HEK293 (cell line): ENCODE results near the gene NRP1.

Experiments used
- CTCF ChIA-PET: fragments of 350-600 bp; formaldehyde crosslinking; extraction: SDS; loops from one replicate; lab custom pipeline; 2021; ENCODE audit warnings: antibody characterized with exemption; lab: Yijun Ruan, JAX
- POLR2A ChIA-PET: fragments of 300-600 bp; formaldehyde crosslinking; extraction: SDS; loops from one replicate; lab custom pipeline; 2020; ENCODE audit warnings: antibody characterized with exemption, inconsistent platforms; lab: Yijun Ruan, JAX
- H3K27ac ChIP-seq: fragments of 200-500 bp; sonication (Bioruptor generic); 2 replicates; pipeline ENCODE4 v1.5.1; 2014; ENCODE audit warnings: low read depth, low read length, control low read depth, inconsistent platforms; ENCODE audit errors: extremely low read depth
- H3K36me3 ChIP-seq, 2 experiments: fragments of 200-500 bp in 1 of 2; sonication (Bioruptor generic) in 1 of 2; 1 replicate in 1 of 2; 2 replicates in 1 of 2; pipeline ENCODE4 v1.5.1; 2014 to 2017; ENCODE audit warnings: inconsistent platforms in 2 of 2, low read length in 2 of 2; ENCODE audit not compliant: control insufficient read depth in 2 of 2, insufficient read depth in 1 of 2
- H3K4me1 ChIP-seq: fragments of 200-500 bp; sonication (Bioruptor generic); 2 replicates; pipeline ENCODE4 v1.5.1; 2014; ENCODE audit warnings: mild to moderate bottlenecking, low read length, inconsistent platforms; ENCODE audit not compliant: control insufficient read depth, insufficient read depth
- H3K4me3 ChIP-seq: 2 replicates; pipeline ENCODE4 v1.5.1; 2011; ENCODE audit warnings: low read depth, mild to moderate bottlenecking, control low read depth, low read length, moderate library complexity
- H3K9me3 ChIP-seq: fragments of 200-500 bp; sonication (Bioruptor generic); 2 replicates; pipeline ENCODE4 v1.5.1; 2014; ENCODE audit warnings: low read depth, low read length, inconsistent platforms; ENCODE audit not compliant: control insufficient read depth, insufficient read depth
- EGR2 ChIP-seq: fragments of 450-650 bp; formaldehyde crosslinking; IDR thresholded peaks from 2 replicates; pipeline ENCODE4 v1.5.1; 2016; ENCODE audit warnings: low read depth, missing biosample characterization, missing genetic modification characterization
- GLIS2 ChIP-seq: fragments of 450-650 bp; formaldehyde crosslinking; IDR thresholded peaks from 2 replicates; pipeline ENCODE4 v1.5.1; 2016; ENCODE audit warnings: missing biosample characterization, missing genetic modification characterization
- SALL2 ChIP-seq: fragments of 450-650 bp; formaldehyde crosslinking; IDR thresholded peaks from 2 replicates; pipeline ENCODE4 v1.5.0; 2017; ENCODE audit warnings: missing biosample characterization, mild to moderate bottlenecking, missing genetic modification characterization, borderline replicate concordance
- ZBTB1 ChIP-seq: fragments of 450-650 bp; formaldehyde crosslinking; IDR thresholded peaks from 2 replicates; pipeline ENCODE4 v1.5.1; 2016; ENCODE audit warnings: missing biosample characterization, missing genetic modification characterization
- ZNF174 ChIP-seq: fragments of 450-650 bp; formaldehyde crosslinking; IDR thresholded peaks from 2 replicates; pipeline ENCODE4 v1.5.0; 2017; ENCODE audit warnings: missing biosample characterization, mild to moderate bottlenecking, missing genetic modification characterization
- ZNF248 ChIP-seq: fragments of 450-650 bp; formaldehyde crosslinking; IDR thresholded peaks from 2 replicates; pipeline ENCODE4 v1.5.1; 2017; ENCODE audit warnings: missing biosample characterization, missing genetic modification characterization
- ZNF311 ChIP-seq: fragments of 450-650 bp; formaldehyde crosslinking; IDR thresholded peaks from 2 replicates; pipeline ENCODE4 v1.5.1; 2017; ENCODE audit warnings: missing biosample characterization, missing genetic modification characterization, borderline replicate concordance
- ZNF335 ChIP-seq: fragments of 450-650 bp; formaldehyde crosslinking; conservative IDR thresholded peaks from 2 replicates; pipeline ENCODE4 v1.5.1; 2016; ENCODE audit warnings: missing biosample characterization, missing genetic modification characterization
- ZNF510 ChIP-seq: fragments of 450-650 bp; formaldehyde crosslinking; IDR thresholded peaks from 2 replicates; pipeline ENCODE4 v1.5.1; 2018; ENCODE audit warnings: mild to moderate bottlenecking, missing genetic modification characterization, missing biosample characterization; ENCODE audit not compliant: insufficient replicate concordance
- ZNF521 ChIP-seq: fragments of 450-650 bp; formaldehyde crosslinking; IDR thresholded peaks from 2 replicates; pipeline ENCODE4 v1.5.1; 2017; ENCODE audit warnings: missing biosample characterization, mild to moderate bottlenecking, missing genetic modification characterization
- ZNF596 ChIP-seq: fragments of 450-650 bp; IDR thresholded peaks from 2 replicates; pipeline ENCODE4 v1.5.0; 2018; ENCODE audit warnings: missing biosample characterization, mild to moderate bottlenecking, missing genetic modification characterization, moderate library complexity
- ZNF624 ChIP-seq: fragments of 450-650 bp; formaldehyde crosslinking; IDR thresholded peaks from 2 replicates; pipeline ENCODE4 v1.5.1; 2017; ENCODE audit warnings: missing biosample characterization, missing genetic modification characterization
- ZNF658 ChIP-seq: fragments of 450-650 bp; formaldehyde crosslinking; IDR thresholded peaks from 2 replicates; pipeline ENCODE4; 2016; ENCODE audit warnings: missing biosample characterization, missing genetic modification characterization
- ZNF660 ChIP-seq: fragments of 450-650 bp; IDR thresholded peaks from 2 replicates; pipeline ENCODE4 v1.5.1; 2018; ENCODE audit warnings: missing biosample characterization, mild to moderate bottlenecking, missing genetic modification characterization
- ZNF777 ChIP-seq: fragments of 450-650 bp; formaldehyde crosslinking; IDR thresholded peaks from 2 replicates; pipeline ENCODE4 v1.5.1; 2017; ENCODE audit warnings: missing biosample characterization, missing genetic modification characterization, borderline replicate concordance
- ZSCAN30 ChIP-seq: fragments of 450-650 bp; IDR thresholded peaks from 2 replicates; pipeline ENCODE4 v1.5.1; 2018; ENCODE audit warnings: missing biosample characterization, mild to moderate bottlenecking, missing genetic modification characterization, moderate library complexity
- TF ChIP-seq, protein P1 (sequence below): fragments of 450-650 bp; formaldehyde crosslinking; IDR thresholded peaks from 2 replicates; pipeline ENCODE4 v1.5.1; 2016; ENCODE audit warnings: missing biosample characterization, missing genetic modification characterization
- TF ChIP-seq, protein P2 (sequence below): fragments of 450-650 bp; formaldehyde crosslinking; IDR thresholded peaks from 2 replicates; pipeline ENCODE4 v1.5.1; 2017; ENCODE audit warnings: missing biosample characterization, missing genetic modification characterization
- TF ChIP-seq, protein P3 (sequence below): fragments of 450-650 bp; formaldehyde crosslinking; IDR thresholded peaks from 2 replicates; pipeline ENCODE4 v1.5.0; 2017; ENCODE audit warnings: missing biosample characterization, missing genetic modification characterization, borderline replicate concordance
- TF ChIP-seq, protein P4 (sequence below): sonication (generic); formaldehyde crosslinking; IDR thresholded peaks from 2 replicates; pipeline ENCODE4 v1.8.1; 2022; ENCODE audit warnings: mild to moderate bottlenecking, moderate library complexity, missing genetic modification reagents

NRP1 gene

DNA sequence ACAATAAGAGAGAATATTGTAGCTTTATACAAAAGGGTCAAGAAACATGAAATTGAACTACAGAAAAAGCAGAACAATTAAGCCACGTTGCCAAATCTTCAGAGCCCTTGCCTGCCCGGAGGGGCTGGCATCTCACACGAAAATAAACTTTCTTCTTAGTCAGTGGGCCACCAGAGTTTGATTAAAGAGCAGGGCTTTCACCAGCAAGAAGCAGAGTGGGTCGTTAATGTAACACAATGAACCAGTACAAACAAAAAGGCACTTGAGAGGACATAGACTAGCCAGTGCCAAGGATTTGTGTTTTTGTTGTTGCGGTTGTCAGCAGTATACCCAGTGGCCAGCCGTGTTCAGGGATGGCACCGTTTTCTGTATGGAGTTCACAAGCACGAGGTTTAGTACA is 155.4 kb downstream of the NRP1 start:
- TF ChIP-seq SALL2 (tag by site-specific recombination) (no peak), ZBTB1 (tag by site-specific recombination) (no peak), GLIS2 (tag by site-specific recombination) (no peak), ZNF521 (no peak)
- H3K9me3 ChIP-seq: no peaks in the 10 kb centered on the region
- ChIA-PET POLR2A (no interaction called here), CTCF (no interaction called here)
- H3K4me1 ChIP-seq: no peaks in the 10 kb centered on the region; the same call in 1 of the 2 replicates
- H3K27ac ChIP-seq: no peak overlapping the region
- H3K4me3 ChIP-seq: no peak overlapping the region
- H3K36me3 ChIP-seq: peaks cover 8 to 33% of the 10 kb centered on the region in 2 experiments

DNA sequence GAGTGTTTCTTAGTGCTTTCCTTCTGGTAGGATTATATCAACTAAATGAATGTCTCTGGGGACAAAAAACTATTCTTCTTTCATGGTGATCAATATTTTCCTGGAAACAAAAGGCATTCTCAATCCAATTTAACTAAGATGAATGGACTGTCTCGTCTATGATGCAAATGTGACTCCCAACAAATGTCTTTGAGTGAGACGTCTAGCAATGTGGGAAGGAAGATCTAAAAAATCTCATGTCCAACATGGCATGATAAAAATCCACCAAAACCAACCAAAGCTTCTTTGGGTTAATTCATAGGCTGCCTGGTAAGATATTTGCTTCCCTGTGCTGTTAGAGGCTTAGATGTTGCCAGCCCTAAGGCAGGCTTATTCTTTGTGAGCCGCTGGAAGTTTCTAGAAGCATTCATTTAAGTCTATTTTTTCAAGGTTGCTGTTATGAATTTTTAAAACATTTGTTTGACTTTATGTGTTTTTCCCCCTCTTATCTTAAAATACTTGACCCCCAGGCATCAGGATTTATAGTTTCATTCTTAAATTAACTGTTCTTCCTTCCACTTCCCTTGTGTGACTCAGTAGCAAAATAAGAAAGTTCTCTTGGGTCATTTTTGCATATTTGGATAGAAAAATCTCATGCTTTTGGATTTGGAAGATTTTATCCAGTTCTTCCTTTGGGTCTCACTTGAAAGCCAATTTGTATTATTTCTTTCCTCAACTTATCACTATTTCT is 156.3 kb downstream of the NRP1 start:
- POLR2A ChIA-PET: no interaction called here
- TF ChIP-seq ZNF660 (tag by site-specific recombination): no peak
- TF ChIP-seq ZNF624: no peak
- TF ChIP-seq ZNF335 (tag by site-specific recombination): no peak
- no peak for TF ChIP-seq ZSCAN30 (tag by site-specific recombination)
- TF ChIP-seq, protein P1, sequence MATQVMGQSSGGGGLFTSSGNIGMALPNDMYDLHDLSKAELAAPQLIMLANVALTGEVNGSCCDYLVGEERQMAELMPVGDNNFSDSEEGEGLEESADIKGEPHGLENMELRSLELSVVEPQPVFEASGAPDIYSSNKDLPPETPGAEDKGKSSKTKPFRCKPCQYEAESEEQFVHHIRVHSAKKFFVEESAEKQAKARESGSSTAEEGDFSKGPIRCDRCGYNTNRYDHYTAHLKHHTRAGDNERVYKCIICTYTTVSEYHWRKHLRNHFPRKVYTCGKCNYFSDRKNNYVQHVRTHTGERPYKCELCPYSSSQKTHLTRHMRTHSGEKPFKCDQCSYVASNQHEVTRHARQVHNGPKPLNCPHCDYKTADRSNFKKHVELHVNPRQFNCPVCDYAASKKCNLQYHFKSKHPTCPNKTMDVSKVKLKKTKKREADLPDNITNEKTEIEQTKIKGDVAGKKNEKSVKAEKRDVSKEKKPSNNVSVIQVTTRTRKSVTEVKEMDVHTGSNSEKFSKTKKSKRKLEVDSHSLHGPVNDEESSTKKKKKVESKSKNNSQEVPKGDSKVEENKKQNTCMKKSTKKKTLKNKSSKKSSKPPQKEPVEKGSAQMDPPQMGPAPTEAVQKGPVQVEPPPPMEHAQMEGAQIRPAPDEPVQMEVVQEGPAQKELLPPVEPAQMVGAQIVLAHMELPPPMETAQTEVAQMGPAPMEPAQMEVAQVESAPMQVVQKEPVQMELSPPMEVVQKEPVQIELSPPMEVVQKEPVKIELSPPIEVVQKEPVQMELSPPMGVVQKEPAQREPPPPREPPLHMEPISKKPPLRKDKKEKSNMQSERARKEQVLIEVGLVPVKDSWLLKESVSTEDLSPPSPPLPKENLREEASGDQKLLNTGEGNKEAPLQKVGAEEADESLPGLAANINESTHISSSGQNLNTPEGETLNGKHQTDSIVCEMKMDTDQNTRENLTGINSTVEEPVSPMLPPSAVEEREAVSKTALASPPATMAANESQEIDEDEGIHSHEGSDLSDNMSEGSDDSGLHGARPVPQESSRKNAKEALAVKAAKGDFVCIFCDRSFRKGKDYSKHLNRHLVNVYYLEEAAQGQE (tag by site-specific recombination): no peak
- TF ChIP-seq, protein P2, sequence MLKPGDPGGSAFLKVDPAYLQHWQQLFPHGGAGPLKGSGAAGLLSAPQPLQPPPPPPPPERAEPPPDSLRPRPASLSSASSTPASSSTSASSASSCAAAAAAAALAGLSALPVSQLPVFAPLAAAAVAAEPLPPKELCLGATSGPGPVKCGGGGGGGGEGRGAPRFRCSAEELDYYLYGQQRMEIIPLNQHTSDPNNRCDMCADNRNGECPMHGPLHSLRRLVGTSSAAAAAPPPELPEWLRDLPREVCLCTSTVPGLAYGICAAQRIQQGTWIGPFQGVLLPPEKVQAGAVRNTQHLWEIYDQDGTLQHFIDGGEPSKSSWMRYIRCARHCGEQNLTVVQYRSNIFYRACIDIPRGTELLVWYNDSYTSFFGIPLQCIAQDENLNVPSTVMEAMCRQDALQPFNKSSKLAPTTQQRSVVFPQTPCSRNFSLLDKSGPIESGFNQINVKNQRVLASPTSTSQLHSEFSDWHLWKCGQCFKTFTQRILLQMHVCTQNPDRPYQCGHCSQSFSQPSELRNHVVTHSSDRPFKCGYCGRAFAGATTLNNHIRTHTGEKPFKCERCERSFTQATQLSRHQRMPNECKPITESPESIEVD (tag by site-specific recombination): no peak
- TF ChIP-seq ZNF777: no peak
- no peak for TF ChIP-seq EGR2 (tag by site-specific recombination)
- no peak for TF ChIP-seq ZNF174
- no peak for TF ChIP-seq ZNF596 (tag by site-specific recombination)
- no peak for TF ChIP-seq ZNF248 (tag by site-specific recombination)
- TF ChIP-seq ZNF510 (tag by site-specific recombination): no peak
- TF ChIP-seq, protein P3, sequence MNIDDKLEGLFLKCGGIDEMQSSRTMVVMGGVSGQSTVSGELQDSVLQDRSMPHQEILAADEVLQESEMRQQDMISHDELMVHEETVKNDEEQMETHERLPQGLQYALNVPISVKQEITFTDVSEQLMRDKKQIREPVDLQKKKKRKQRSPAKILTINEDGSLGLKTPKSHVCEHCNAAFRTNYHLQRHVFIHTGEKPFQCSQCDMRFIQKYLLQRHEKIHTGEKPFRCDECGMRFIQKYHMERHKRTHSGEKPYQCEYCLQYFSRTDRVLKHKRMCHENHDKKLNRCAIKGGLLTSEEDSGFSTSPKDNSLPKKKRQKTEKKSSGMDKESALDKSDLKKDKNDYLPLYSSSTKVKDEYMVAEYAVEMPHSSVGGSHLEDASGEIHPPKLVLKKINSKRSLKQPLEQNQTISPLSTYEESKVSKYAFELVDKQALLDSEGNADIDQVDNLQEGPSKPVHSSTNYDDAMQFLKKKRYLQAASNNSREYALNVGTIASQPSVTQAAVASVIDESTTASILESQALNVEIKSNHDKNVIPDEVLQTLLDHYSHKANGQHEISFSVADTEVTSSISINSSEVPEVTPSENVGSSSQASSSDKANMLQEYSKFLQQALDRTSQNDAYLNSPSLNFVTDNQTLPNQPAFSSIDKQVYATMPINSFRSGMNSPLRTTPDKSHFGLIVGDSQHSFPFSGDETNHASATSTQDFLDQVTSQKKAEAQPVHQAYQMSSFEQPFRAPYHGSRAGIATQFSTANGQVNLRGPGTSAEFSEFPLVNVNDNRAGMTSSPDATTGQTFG (tag by site-specific recombination): no peak
- no peak for TF ChIP-seq ZNF311
- TF ChIP-seq, protein P4, sequence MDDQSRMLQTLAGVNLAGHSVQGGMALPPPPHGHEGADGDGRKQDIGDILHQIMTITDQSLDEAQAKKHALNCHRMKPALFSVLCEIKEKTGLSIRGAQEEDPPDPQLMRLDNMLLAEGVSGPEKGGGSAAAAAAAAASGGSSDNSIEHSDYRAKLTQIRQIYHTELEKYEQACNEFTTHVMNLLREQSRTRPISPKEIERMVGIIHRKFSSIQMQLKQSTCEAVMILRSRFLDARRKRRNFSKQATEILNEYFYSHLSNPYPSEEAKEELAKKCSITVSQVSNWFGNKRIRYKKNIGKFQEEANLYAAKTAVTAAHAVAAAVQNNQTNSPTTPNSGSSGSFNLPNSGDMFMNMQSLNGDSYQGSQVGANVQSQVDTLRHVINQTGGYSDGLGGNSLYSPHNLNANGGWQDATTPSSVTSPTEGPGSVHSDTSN: no peak
- no peak for TF ChIP-seq ZNF658 (tag by site-specific recombination)
- H3K27ac ChIP-seq: no peak overlapping the region

More for the DNA sequence above, 156.3 kb downstream of the NRP1 start:
- Histone ChIP-seq H3K36me3 (peaks cover 5 to 27% of the 10 kb centered on the region in 2 experiments), H3K9me3 (no peaks in the 10 kb centered on the region), H3K4me1 (no peaks in the 10 kb centered on the region; the same call in 1 of the 2 replicates), H3K4me3 (no peak overlapping the region)
- CTCF ChIA-PET: no interaction called here
